ENCODE data around the gene CCDC82.

- TF ChIP-seq EP300 (IDR thresholded peaks at IDR 0.05) (no peak), POLR2A (IDR thresholded peaks at IDR 0.05) (no peak), CTCF (IDR thresholded peaks at IDR 0.05) (no peak)
These were observed 78.6 kb downstream of the CCDC82 start for GRCh38 chr11:96311120-96311568.

Measured in suprapubic skin (tissue), 3 donors.